ENCODE data around the gene TBXAS1.

TBXAS1 gene

DNA sequence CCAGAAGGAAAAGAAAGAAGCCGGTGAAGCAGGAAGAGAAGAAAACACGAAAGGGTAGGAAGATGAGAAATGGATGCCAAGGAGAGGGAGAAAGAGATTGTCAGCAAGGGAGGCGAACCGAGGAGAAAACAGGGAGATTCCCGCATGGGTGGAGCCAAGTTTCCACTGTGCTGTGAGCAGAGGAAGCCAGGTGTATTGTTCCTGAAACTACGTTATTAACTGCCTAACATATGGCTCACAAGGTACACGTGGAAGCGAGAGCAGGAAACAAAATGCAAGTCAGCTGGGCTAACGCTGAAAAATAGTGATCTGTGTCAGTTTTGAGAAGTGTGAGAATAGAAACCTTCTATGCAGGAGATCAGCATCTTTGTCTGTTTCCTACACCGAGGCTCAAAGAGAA lies 30.8 kb upstream of the TBXAS1 start:
- DNase-seq (ENCODE audit: extremely low spot score) = peak; percentile 54
- POLR2A ChIA-PET = no interaction called here
- CTCF ChIA-PET = interaction anchor here (0.9 to 2.2 kb wide), 3 partner anchors 11 to 152 kb away, joined by 3 to 6 read pairs (median 3); no protein-coding TSS in a partner anchor
- no peak for TF ChIP-seq CTCF (IDR thresholded peaks at IDR 0.05; ENCODE audit: control extremely low read depth, extremely low read depth, low read depth, missing control alignments)

- CTCF ChIA-PET = interaction anchor here (0.8 to 2.2 kb wide), 3 partner anchors 9 to 153 kb away, joined by 3 to 6 read pairs (median 3); no protein-coding TSS in a partner anchor
- DNase-seq (ENCODE audit: extremely low spot score) = no peak
- POLR2A ChIA-PET = no interaction called here
- TF ChIP-seq CTCF (IDR thresholded peaks at IDR 0.05; ENCODE audit: control extremely low read depth, extremely low read depth, low read depth, missing control alignments) = no peak
Measured at GRCh38 chr7:139798892-139799291, 30.2 kb upstream of the TBXAS1 start.

GRCh38 chr7:139799586-139799985 lies 29.5 kb upstream of the TBXAS1 start:
- no peak for DNase-seq (ENCODE audit: extremely low spot score)
- CTCF ChIA-PET = interaction anchor here (0.8 to 2.2 kb wide), 3 partner anchors 9 to 52 kb away, joined by 3 to 6 read pairs (median 3); no protein-coding TSS in a partner anchor

DNA sequence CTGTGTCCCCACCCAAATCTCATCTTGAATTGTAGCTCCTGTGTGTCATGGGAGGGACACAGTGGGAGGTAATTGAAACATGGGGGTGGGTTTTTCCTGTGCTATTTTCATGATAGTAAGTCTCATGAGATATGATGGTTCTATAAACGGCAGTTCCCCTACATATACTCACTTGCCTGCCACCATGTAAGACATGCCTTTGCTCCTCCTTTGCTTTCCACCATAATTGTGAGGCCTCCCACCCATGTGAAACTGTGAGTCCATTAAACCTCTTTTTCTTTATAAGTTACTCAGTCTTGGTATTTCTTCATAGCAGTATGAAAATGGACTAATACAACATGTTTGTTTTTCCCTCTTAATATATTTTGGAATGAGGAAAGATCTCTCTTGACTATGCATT lies 24.5 kb upstream of the TBXAS1 start:
- no peak for DNase-seq (ENCODE audit: extremely low spot score)
- ChIA-PET CTCF (no interaction called here), POLR2A (no interaction called here)
- no peak for TF ChIP-seq CTCF (IDR thresholded peaks at IDR 0.05; ENCODE audit: control extremely low read depth, extremely low read depth, low read depth, missing control alignments)

More at GRCh38 chr7:139799586-139799985, 29.5 kb upstream of the TBXAS1 start:
- POLR2A ChIA-PET = no interaction called here
- TF ChIP-seq CTCF (IDR thresholded peaks at IDR 0.05; ENCODE audit: control extremely low read depth, extremely low read depth, low read depth, missing control alignments) = no peak

- POLR2A ChIA-PET = no interaction called here
- DNase-seq (ENCODE audit: extremely low spot score) = no peak
- no peak for TF ChIP-seq CTCF (IDR thresholded peaks at IDR 0.05; ENCODE audit: control extremely low read depth, extremely low read depth, low read depth, missing control alignments)
- CTCF ChIA-PET = no interaction called here
Measured at GRCh38 chr7:139807009-139807408, 22.1 kb upstream of the TBXAS1 start.

GRCh38 chr7:139808427-139808826 lies 20.6 kb upstream of the TBXAS1 start:
- DNase-seq (ENCODE audit: extremely low spot score) = no peak
- ChIA-PET POLR2A (no interaction called here), CTCF (interaction anchor here (1.1 to 1.7 kb wide), 2 partner anchors 9 to 124 kb away, joined by 3 to 4 read pairs; no protein-coding TSS in a partner anchor)
- no peak for TF ChIP-seq CTCF (IDR thresholded peaks at IDR 0.05; ENCODE audit: control extremely low read depth, extremely low read depth, low read depth, missing control alignments)
